Liver (tissue), 9 donors: ENCODE results near the gene ADORA2B. TPM values are rescaled to one million over a fixed set of nuclear protein-coding genes. Genes with fewer than 3 reads are reported as not detected.

Source experiments
- DNase-seq: peaks from one replicate; pipeline ENCODE4 v3.0.0-alpha.2; 2017; ENCODE audit warnings: low spot score
- H3K27ac ChIP-seq, 2 donors: one replicate each; pipeline ENCODE4 v1.7.0; 2013; ENCODE audit warnings: inconsistent platforms in 2 of 2, low read length in 2 of 2, control low read depth in 1 of 2, low read depth in 1 of 2, mild to moderate bottlenecking in 1 of 2
- H3K27me3 ChIP-seq, 4 donors: one replicate each; pipeline versions ENCODE4 v1.6.1 to v1.7.0; 2013; ENCODE audit warnings: low read length in 3 of 4, inconsistent platforms in 1 of 4, mild to moderate bottlenecking in 1 of 4, moderate library complexity in 1 of 4; ENCODE audit not compliant: control insufficient read depth in 4 of 4, insufficient read depth in 4 of 4
- H3K36me3 ChIP-seq, 4 donors: one replicate each; pipeline versions ENCODE4 v1.6.1 to v1.7.0; 2013; ENCODE audit warnings: low read length in 3 of 4, mild to moderate bottlenecking in 3 of 4, low read depth in 1 of 4, moderate library complexity in 1 of 4; ENCODE audit not compliant: control insufficient read depth in 4 of 4, insufficient read depth in 3 of 4
- H3K4me1 ChIP-seq, 4 donors: one replicate each; pipeline versions ENCODE4 v1.6.1 to v1.7.0; 2013; ENCODE audit warnings: low read length in 3 of 4, mild to moderate bottlenecking in 3 of 4, moderate library complexity in 1 of 4; ENCODE audit not compliant: control insufficient read depth in 4 of 4, insufficient read depth in 4 of 4
- H3K4me3 ChIP-seq, 3 donors: one replicate each; pipeline versions ENCODE4 v1.6.1 to v1.7.0; 2013; ENCODE audit warnings: low read length in 3 of 3, control low read depth in 1 of 3, low read depth in 1 of 3, mild to moderate bottlenecking in 1 of 3
- H3K9ac ChIP-seq, 2 donors: one replicate each; pipeline ENCODE4 v1.7.0; 2013; ENCODE audit warnings: low read length in 2 of 2, mild to moderate bottlenecking in 2 of 2, moderate library complexity in 2 of 2, control low read depth in 1 of 2, low read depth in 1 of 2
- H3K9me3 ChIP-seq, 4 donors: one replicate each; pipeline versions ENCODE4 v1.6.1 to v1.7.0; 2013; ENCODE audit warnings: low read length in 3 of 4; ENCODE audit not compliant: control insufficient read depth in 4 of 4
- ATF3 ChIP-seq: IDR thresholded peaks from 2 replicates; pipeline ENCODE4 v1.6.1; 2016; ENCODE audit warnings: antibody characterized with exemption
- EGR1 ChIP-seq, 2 donors: IDR thresholded peaks; 2 replicates each; pipeline ENCODE4 v1.6.1; 2016 to 2018; ENCODE audit warnings: antibody characterized with exemption in 2 of 2, low read depth in 2 of 2
- FOXA1 ChIP-seq: IDR thresholded peaks from 2 replicates; pipeline ENCODE4 v1.6.1; 2016; ENCODE audit warnings: antibody characterized with exemption
- FOXA2 ChIP-seq: IDR thresholded peaks from 2 replicates; pipeline ENCODE4 v1.6.1; 2016; ENCODE audit warnings: antibody characterized with exemption
- GABPA ChIP-seq, 2 donors: IDR thresholded peaks in 1 of 2; conservative IDR thresholded peaks in 1 of 2; 2 replicates each; pipeline ENCODE4 v1.6.1; 2016; ENCODE audit warnings: antibody characterized with exemption in 2 of 2, mild to moderate bottlenecking in 1 of 2, moderate library complexity in 1 of 2
- HNF4A ChIP-seq, 2 donors: conservative IDR thresholded peaks; 2 replicates each; pipeline ENCODE4 v1.6.1; 2016; ENCODE audit warnings: antibody characterized with exemption in 2 of 2, mild to moderate bottlenecking in 2 of 2
- JUND ChIP-seq, 2 donors: IDR thresholded peaks; 2 replicates each; pipeline ENCODE4 v1.6.1; 2016; ENCODE audit warnings: antibody characterized with exemption in 2 of 2
- MAX ChIP-seq: IDR thresholded peaks from 2 replicates; pipeline ENCODE4 v1.6.1; 2016; ENCODE audit warnings: antibody characterized with exemption
- NR2F2 ChIP-seq: IDR thresholded peaks from 2 replicates; pipeline ENCODE4 v1.6.1; 2016; ENCODE audit warnings: antibody characterized with exemption
- RAD21 ChIP-seq, 2 donors: IDR thresholded peaks; 2 replicates each; pipeline ENCODE4 v1.6.1; 2016; ENCODE audit warnings: antibody characterized with exemption in 2 of 2, mild to moderate bottlenecking in 2 of 2
- RXRA ChIP-seq, 2 donors: IDR thresholded peaks; 2 replicates each; pipeline ENCODE4 v1.6.1; 2017 to 2018; ENCODE audit warnings: antibody characterized with exemption in 2 of 2, mild to moderate bottlenecking in 1 of 2
- SP1 ChIP-seq: IDR thresholded peaks from 2 replicates; pipeline ENCODE4 v1.6.1; 2018; ENCODE audit warnings: antibody characterized with exemption, mild to moderate bottlenecking
- TAF1 ChIP-seq: conservative IDR thresholded peaks from 2 replicates; pipeline ENCODE4 v1.6.1; 2016; ENCODE audit warnings: antibody characterized with exemption, mild to moderate bottlenecking
- YY1 ChIP-seq: IDR thresholded peaks from 2 replicates; pipeline ENCODE4 v1.6.1; 2016; ENCODE audit warnings: antibody characterized with exemption, mild to moderate bottlenecking
- ZBTB33 ChIP-seq: IDR thresholded peaks from 2 replicates; pipeline ENCODE4 v1.6.1; 2016; ENCODE audit warnings: antibody characterized with exemption
- WGBS: extraction: QIAGEN DNeasy Blood & Tissue Kit; methylation state at CpG from one replicate; pipeline ENCODE4 v1.1.7; 2013; 5-methylcytosine and 5-hydroxymethylcytosine counted together
- polyA plus RNA-seq, 2 donors: library from polyadenylated mRNA; stranded (reverse) in 1 of 2; unstranded in 1 of 2; fragments of 200-250 nt in 1 of 2; fragments of >200 nt in 1 of 2; fragmentation: Nextera tagmentation in 1 of 2; extraction: Ambion mirVana in 1 of 2; gene quantifications; one replicate each; pipeline versions ENCODE4 v1.2.1 to v1.2.3, GENCODE V29; 2013 to 2015
- total RNA-seq, 2 donors: library from RNA; depleted of rRNA; stranded (reverse); fragments of >200 nt; gene quantifications; one replicate each; pipeline ENCODE4 v1.2.3, GENCODE V29; 2014
- TF ChIP-seq, protein P1 (sequence below): IDR thresholded peaks from 2 replicates; pipeline ENCODE4 v1.6.1; 2016; ENCODE audit warnings: antibody characterized with exemption, mild to moderate bottlenecking
- TF ChIP-seq, protein P2 (sequence below): fragments of 150-350 bp; IDR thresholded peaks from 2 replicates; pipeline ENCODE4 v1.5.1; 2017; ENCODE audit warnings: improper control_type of control experiment, low read depth, low read length; ENCODE audit not compliant: missing input control
- donor health status: healthy.
- donor health status: healthy.
- donor health status: healthy.
- donor health status: healthy.
- donor health status: healthy.

Gene ADORA2B
- total and polyA plus RNA-seq, 4 donors: 0.24 to 3.3 (median 0.28) TPM

GRCh38 chr17:15971882-15972281 lies 27.0 kb downstream of the ADORA2B start:
- H3K9ac ChIP-seq: no peak overlapping the region
- TF ChIP-seq, protein P1, sequence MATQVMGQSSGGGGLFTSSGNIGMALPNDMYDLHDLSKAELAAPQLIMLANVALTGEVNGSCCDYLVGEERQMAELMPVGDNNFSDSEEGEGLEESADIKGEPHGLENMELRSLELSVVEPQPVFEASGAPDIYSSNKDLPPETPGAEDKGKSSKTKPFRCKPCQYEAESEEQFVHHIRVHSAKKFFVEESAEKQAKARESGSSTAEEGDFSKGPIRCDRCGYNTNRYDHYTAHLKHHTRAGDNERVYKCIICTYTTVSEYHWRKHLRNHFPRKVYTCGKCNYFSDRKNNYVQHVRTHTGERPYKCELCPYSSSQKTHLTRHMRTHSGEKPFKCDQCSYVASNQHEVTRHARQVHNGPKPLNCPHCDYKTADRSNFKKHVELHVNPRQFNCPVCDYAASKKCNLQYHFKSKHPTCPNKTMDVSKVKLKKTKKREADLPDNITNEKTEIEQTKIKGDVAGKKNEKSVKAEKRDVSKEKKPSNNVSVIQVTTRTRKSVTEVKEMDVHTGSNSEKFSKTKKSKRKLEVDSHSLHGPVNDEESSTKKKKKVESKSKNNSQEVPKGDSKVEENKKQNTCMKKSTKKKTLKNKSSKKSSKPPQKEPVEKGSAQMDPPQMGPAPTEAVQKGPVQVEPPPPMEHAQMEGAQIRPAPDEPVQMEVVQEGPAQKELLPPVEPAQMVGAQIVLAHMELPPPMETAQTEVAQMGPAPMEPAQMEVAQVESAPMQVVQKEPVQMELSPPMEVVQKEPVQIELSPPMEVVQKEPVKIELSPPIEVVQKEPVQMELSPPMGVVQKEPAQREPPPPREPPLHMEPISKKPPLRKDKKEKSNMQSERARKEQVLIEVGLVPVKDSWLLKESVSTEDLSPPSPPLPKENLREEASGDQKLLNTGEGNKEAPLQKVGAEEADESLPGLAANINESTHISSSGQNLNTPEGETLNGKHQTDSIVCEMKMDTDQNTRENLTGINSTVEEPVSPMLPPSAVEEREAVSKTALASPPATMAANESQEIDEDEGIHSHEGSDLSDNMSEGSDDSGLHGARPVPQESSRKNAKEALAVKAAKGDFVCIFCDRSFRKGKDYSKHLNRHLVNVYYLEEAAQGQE: no peak
- no peak for TF ChIP-seq RAD21 (IDR thresholded peaks at IDR 0.05)
- 96% methylated on average over 5 of the region's 5 CpGs for WGBS
- H3K27me3 ChIP-seq: no peaks in the 10 kb centered on the region
- DNase-seq: no peak
- H3K9me3 ChIP-seq: no peaks in the 10 kb centered on the region
- peaks cover 3 to 11% (median 9%) of the 10 kb centered on the region in 4 donors for H3K4me1 ChIP-seq
- no peak overlapping the region for H3K27ac ChIP-seq
- H3K4me3 ChIP-seq: no peak overlapping the region
- H3K36me3 ChIP-seq: peaks cover 0 to 11% (median 5%) of the 10 kb centered on the region in 4 donors

- H3K4me3 ChIP-seq: no peak overlapping the region
- no peaks in the 10 kb centered on the region for H3K9me3 ChIP-seq
- H3K4me1 ChIP-seq: peaks cover 3 to 11% (median 9%) of the 10 kb centered on the region in 4 donors
- no peak for DNase-seq
- no peak overlapping the region for H3K27ac ChIP-seq
- TF ChIP-seq ZBTB33 (no peak), RAD21 (IDR thresholded peaks at IDR 0.05) (no peak), FOXA2 (no peak), EGR1 (IDR thresholded peaks at IDR 0.05; ENCODE audit: low read depth in 2 of 2) (no peak), RXRA (IDR thresholded peaks at IDR 0.05) (no peak), SP1 (no peak), TAF1 (no peak), FOXA1 (no peak), HNF4A (conservative IDR thresholded peaks at IDR 0.05) (no peak), JUND (IDR thresholded peaks at IDR 0.05) (no peak), MAX (no peak), ATF3 (no peak), NR2F2 (no peak), YY1 (no peak), GABPA (IDR thresholded peaks at IDR 0.05 in 1 of 2, conservative IDR thresholded peaks at IDR 0.05 in 1 of 2) (no peak)
- TF ChIP-seq, protein P2, sequence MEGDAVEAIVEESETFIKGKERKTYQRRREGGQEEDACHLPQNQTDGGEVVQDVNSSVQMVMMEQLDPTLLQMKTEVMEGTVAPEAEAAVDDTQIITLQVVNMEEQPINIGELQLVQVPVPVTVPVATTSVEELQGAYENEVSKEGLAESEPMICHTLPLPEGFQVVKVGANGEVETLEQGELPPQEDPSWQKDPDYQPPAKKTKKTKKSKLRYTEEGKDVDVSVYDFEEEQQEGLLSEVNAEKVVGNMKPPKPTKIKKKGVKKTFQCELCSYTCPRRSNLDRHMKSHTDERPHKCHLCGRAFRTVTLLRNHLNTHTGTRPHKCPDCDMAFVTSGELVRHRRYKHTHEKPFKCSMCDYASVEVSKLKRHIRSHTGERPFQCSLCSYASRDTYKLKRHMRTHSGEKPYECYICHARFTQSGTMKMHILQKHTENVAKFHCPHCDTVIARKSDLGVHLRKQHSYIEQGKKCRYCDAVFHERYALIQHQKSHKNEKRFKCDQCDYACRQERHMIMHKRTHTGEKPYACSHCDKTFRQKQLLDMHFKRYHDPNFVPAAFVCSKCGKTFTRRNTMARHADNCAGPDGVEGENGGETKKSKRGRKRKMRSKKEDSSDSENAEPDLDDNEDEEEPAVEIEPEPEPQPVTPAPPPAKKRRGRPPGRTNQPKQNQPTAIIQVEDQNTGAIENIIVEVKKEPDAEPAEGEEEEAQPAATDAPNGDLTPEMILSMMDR: no peak
- TF ChIP-seq, protein P1: no peak
- 97% methylated on average over 4 of the region's 4 CpGs for WGBS
- H3K9ac ChIP-seq: no peak overlapping the region
- no peaks in the 10 kb centered on the region for H3K27me3 ChIP-seq
- H3K36me3 ChIP-seq: peaks cover 2 to 13% (median 7%) of the 10 kb centered on the region in 4 donors
These were observed 27.6 kb downstream of the ADORA2B start for GRCh38 chr17:15972497-15972951.
